ENCODE measurements around the gene ARSG.
"Not testable (repeated sequence)": the region's sequence is repeated elsewhere in the genome, so short reads cannot be mapped to it uniquely, and the experiment has no call there.

The ARSG gene

DNA sequence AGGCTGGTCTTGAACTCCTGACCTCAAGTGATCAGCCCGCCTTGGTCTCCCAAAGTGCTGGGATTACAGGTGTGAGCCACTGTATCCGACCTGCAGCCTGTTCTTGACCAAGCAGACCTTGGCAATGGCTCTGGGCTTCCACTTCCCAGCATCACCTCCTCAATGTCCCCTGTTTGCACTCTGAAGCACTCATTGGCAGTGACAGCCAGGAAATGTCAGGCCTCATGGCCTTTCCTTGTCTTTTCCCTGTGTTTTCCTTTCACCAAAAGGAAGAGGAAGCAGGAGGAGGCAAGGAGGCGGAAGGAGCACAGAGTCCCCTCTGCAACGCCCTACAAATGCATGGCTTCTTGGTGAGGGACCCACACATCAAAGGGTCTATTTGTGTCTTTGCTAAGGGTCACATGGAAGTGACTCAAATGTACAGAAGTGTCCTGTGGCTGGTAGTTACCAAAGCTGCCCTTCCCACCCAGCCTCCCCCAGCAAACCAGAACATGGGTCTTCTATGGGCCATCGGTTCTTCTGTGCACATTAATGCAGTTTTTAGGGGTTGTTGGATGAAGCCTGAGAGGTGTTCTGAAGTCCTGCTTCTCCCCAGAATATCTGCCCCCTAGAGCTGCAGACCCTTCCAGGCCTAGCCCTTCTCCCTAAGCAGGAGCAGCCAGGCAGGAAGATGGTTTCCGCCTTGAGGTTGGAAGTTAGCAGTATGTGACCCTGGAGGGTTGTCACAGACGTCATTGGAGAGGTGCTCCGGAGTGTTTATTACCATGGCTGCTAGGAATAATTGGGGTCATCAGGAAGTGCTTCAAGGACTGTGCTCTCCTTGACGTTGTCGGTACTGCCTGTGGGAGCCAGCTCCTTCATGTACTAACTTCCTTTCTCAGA lies 105.2 kb downstream of the ARSG start:
- no peak for DNase-seq (ENCODE audit: low read depth in 2 of 2)

DNA sequence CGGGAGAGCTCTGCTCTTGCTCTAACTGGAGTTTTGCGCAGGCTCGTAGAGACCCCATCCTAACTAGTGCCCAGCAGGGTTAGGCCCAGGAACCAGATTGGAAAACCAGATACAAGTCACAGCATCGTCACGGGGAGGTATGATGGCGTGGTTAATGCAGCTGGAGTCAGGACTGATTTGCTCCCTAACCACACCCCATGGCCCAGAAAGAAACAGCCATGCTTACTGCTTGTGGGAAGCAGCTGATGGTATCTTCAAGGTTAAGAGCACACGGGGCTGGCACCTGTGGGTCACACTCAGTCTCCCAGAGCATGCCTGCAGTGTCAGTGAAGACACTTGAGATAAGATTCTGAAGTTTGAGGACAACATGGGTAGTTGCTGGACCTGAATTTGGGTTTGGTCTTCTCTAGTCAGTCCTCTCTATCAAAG lies 105.8 kb downstream of the ARSG start:
- no peak for DNase-seq (ENCODE audit: low read depth in 2 of 2)

DNA sequence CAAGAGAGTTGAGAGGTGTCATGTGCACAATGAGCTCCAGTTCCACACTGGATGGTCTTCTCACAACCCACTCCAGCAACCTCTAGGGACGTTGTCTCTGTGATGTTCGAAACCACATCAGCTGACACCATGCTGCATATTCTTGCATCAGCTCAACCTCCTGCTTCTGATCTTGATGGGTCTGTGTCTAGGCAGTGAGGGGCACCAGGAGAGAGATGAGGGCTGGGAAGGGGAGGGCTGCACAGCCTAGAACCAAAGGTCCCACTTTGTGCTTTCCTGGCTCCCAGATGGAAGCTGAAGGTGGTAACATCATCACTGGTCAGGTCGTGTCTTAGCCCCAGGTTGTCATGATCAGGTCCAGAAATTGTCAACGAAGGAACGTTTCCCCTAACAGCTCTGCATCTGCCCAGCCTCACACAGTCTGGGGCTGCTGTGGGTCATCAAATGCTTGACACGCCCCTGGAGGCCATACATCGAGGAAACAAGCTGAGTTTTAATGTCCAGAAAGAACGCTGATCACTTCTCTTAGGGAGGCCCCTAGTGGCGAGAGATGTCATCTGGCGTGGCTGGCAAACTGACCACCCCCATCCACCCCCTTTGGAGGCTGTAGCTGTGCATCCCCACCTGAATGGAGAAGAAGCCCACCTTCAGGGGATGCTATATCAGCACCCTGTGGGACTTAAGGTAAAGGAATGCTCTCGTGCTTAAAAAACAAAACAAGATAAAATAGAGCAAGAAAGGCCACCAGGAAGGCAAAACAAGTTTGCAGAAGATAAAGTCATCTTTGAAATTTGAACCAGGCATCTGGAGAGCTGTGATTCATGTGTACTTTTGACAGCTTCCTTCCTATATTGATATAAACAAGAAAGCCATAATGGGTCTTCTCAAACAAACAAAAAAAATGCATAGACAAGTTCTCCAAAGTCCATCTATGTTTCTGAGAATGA lies 107.7 kb downstream of the ARSG start:
- no peak for DNase-seq (ENCODE audit: low read depth in 2 of 2)

DNA sequence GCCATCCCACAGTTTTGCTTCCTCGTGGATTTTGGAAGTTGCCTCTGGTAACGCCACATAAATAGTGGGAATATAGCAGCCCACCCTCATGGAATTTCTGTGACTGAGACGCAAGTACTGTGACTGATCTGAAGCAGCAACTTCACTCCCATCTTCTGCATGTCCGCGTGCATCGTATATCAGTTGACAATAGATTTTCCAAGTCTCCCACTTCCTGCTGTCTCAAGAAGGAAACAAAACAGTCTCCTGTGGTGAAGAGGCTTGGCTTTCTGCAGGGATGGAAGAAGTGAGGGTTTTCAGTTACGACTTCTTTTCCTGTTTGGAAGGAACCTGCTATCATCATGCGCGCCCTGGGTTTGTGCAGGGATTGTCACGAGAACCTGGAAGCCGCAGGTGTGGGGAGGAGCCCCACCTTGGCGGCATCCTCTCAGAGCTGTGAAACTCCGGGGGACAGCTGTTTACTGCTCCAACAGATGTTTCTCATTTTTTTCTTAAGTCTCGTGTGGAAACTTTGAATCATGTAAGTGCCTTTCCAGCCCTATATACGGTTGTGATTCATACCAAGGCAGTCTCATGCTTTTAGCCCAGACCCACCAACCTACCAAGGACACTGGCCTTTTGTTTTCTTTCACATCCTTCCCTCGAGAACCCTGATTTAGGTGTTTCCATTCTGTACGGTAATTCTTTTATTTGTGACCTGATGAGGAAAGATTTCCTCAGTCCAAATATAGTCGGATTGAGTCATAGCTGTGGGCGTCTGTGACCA lies 108.5 kb downstream of the ARSG start:
- no peak for DNase-seq (ENCODE audit: low read depth in 2 of 2)

DNA sequence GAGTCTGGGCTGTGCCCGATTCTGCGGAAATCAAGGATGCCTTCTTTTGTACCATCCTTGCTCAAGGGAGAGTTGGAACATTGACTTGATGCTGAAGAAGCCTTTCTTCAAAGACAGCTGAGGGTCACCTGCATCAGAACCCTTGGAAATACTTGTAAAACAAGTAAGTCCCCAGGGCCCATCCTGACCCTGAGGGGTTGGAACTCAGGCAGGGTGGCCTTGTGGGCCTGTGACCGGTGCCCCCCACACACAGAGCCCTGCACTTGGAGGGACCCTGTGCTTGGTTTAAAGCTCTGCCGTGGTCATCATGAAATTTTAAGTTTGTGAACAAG lies 109.1 kb downstream of the ARSG start:
- DNase-seq (ENCODE audit: low read depth in 2 of 2): no peak

DNA sequence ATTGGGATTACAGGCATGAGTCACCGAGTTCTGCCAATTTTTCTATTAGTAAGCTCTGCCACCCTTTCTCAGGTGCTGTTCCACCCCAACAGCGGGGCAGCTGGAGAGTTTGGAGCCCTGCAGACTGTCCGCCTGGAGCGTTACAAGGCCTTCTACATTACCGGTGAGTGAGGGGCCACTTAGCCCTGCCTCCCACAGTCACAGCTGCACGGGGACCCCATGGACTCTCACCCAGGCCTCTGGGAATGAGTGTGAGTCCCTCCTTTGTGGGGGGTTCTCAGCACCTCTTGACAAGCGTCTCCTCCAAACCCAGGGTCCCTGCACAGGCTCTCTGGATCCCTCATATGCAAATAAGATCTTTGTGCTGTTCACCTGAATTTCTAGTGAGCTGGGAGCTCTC lies 110.0 kb downstream of the ARSG start:
- DNase-seq (ENCODE audit: low read depth in 2 of 2): no peak

DNA sequence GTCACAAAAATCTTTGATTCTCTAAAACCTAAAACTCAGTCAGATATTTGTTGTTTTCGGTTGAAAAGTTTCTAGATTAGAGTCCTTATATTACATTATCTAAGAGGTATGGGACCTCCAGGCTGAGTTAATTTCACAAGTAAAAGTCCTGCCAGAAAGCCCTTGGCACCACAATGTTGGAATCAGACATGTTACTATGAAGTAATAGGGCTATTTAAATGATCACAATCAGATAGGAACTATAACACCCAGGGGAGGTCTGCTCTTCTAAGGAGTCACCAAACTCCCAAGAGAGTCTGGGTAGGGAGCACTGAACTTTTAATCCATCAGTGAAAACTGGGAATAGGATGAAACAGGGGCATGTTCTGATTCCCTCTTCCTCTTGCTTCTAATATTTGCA lies 111.8 kb downstream of the ARSG start:
- DNase-seq (ENCODE audit: low read depth in 2 of 2): no peak

DNA sequence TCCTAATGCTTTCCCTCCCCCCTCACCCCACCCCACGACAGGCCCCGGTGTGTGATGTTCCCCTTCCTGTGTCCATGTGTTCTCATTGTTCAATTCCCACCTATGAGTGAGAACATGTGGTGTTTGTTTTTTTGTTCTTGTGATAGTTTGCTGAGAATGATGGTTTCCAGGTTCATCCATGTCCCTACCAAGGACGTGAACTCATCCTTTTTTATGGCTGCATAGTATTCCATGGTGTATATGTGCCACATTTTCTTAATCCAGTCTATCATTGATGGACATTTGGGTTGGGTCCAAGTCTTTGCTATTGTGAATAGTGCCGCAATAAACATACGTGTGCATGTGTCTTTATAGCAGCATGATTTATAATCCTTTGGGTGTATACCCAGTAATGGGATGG lies 112.5 kb downstream of the ARSG start:
- DNase-seq (ENCODE audit: low read depth in 2 of 2): not testable (repeated sequence)

DNA sequence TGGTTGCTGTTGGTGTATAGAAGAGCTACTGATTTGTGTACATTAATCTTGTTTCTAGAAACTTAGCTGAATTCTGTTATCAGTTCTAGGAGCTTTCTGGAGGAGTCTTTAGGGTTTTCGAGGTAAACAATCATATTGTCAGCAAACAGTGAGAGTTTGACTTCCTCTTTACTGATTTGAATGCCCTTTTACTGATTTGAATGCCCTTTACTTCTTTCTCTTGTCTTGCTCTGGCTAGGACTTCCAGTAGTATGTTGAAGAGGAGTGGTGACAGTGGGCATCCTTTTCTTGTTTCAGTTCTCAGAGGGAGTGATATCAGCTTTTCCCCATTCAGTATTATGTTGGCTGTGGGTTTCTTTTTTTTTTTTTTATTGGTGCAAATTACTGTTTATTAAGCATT lies 116.4 kb downstream of the ARSG start:
- not testable (repeated sequence) for DNase-seq (ENCODE audit: low read depth in 2 of 2)

DNA sequence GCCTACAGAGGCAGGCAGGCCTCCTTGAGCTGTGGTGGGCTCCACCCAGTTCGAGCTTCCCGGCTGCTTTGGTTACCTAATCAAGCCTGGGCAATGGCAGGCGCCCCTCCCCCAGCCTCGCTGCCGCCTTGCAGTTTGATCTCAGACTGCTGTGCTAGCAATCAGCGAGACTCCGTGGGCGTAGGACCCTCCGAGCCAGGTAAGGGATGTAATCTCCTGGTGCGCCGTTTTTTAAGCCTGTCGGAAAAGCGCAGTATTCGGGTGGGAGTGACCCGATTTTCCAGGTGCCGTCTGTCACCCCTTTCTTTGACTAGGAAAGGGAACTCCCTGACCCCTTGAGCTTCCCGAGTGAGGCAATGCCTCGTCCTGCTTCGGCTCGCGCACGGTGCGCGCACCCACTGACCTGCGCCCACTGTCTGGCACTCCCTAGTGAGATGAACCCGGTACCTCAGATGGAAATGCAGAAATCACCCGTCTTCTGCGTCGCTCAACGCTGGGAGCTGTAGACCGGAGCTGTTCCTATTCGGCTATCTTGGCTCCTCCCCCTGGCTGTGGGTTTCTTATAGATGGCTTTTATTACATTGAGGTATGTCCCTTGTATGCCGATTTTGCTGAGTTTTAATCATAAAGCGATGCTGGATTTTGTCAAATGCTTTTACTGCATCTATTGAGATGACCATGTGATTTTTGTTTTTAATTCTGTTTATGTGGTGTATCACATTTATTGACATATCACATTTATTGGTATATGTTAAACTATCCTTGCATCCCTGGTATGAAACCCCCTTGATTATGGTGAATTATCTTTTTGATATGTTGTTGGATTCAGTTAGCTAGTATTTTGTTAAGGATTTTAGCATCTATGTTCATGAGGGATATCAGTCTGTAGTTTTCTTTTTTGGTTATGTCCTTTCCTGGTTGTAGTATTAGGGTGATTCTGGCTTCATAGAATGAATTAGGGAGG lies 122.6 kb downstream of the ARSG start:
- peak in 1 of 2 donors; percentile 34 for DNase-seq (ENCODE audit: low read depth in 2 of 2)

DNA sequence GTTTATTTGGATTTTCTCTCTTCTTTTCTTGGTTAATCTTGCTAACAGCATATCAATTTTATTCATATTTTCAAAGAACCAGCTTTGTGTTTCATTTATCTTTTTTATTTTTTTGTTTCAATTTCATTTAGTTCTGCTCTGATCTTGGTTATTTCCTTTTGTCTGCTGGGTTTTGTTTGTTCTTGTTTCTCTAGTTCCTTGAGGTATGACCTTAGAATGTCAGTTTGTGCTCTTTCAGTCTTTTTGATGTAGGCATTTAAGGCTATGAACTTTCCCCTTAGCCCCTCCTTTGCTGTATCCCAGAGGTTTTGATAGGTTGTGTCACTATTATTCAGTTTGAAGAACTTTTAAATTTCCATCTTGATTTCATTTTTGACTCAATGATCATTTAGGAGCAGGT lies 123.6 kb downstream of the ARSG start:
- DNase-seq (ENCODE audit: low read depth in 2 of 2): not testable (repeated sequence)

DNA sequence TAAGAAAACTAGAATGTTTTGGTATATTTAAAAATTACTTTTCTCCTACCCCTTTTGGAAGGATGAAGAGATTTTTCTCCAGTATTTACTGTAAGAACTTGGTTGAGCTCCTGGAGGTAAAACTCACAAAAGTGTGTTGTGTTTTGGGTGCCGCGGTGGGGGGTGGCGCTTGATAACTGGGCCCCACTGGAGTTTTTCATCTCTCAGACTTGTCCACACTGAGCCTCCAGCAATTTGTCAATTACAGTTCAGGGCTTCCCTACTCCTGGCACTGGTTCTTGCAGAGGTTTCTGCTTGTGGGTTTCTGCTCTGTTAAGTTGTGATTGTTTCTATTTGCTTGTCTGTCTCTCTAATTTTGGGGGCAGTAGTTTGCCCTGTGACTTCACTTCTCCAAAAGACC lies 126.0 kb downstream of the ARSG start:
- DNase-seq (ENCODE audit: low read depth in 2 of 2): no peak

DNA sequence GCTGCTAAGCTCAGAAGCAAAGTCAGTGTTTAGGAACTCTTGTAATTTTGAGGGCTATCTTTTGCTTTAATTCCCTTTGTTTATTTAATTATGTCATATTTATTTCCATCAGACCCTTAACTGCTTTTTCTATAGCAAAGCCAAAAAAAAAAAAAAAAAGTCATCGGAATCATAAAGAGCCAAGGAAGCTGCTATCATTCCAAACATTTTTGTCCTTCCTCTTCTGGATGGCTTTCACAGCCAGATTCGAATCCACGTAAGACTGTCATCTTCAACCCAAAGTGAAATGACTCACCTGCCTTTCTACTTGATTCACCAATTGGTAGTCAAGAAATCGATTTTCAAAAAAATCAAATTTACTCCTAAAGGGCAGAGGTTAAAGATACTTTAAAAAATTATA lies 127.6 kb downstream of the ARSG start:
- DNase-seq (ENCODE audit: low read depth in 2 of 2): no peak

DNA sequence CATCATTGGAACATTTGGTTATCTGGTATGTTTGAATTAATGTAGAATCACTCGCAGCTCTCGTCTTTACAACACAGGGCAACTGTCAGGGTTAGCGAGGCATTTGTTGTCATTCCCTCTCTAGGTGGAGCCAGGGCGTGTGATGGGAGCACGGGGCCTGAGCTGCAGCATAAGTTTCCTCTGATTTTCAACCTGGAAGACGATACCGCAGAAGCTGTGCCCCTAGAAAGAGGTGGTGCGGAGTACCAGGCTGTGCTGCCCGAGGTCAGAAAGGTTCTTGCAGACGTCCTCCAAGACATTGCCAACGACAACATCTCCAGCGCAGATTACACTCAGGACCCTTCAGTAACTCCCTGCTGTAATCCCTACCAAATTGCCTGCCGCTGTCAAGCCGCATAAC lies 128.8 kb downstream of the ARSG start:
- no peak for DNase-seq (ENCODE audit: low read depth in 2 of 2)

DNA sequence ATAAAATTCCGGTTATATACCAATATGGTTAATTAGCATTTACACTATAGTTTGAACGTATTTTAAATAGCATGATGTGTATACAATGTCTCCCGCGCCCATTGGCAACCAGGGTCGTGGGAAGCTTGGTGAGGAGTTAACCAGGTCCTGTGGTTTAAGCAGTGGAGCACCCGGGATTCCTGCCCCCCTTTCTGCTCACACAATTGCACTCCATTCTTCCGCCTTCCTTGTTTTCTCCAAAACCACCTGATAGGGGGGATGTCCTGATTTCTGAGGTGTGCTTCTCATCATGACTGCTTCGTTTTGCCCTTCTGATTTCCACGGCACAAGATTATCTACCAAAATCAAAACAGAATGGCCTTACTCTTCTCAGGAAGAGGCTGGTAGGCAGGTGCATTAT lies 130.2 kb downstream of the ARSG start:
- DNase-seq (ENCODE audit: low read depth in 2 of 2): no peak

DNA sequence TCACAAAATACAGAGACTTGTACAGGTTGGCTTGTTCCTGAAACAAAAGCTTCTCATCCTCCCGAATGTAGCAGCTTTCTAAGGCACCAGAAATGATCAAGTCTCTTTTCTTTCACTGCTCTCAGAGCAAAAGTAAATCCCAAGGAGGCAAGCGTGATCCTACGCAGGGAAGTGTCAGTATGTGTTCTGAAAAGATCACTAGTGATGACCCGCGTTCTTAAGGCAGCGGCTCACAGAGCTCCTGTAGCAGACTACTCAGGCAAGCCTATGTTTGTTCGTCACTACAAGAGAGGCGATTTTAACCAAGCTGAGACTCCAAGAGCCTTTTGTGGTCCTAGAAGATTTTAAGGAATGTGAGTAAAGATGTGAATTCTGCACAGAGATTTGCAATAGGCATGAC lies 131.5 kb downstream of the ARSG start:
- no peak for DNase-seq (ENCODE audit: low read depth in 2 of 2)

DNA sequence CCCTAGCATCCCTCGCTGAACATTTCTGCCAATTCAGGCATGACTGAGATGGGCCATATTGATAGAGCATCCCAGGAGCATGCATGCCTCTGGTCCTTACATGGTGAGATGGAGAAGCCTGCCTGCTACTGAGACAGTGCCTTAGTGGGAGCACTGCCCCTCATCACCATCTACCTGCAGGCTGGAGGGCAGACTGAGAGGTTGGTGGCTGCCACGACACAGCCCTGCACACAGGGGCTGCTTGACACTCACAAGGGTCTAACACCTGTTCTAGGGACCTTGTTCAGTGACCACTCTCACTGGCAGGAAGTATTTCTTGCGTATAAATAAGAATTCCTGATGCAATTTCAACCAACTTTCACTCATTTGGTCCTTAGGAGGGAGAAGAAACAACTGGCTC lies 132.0 kb downstream of the ARSG start:
- no peak for DNase-seq (ENCODE audit: low read depth in 2 of 2)

DNA sequence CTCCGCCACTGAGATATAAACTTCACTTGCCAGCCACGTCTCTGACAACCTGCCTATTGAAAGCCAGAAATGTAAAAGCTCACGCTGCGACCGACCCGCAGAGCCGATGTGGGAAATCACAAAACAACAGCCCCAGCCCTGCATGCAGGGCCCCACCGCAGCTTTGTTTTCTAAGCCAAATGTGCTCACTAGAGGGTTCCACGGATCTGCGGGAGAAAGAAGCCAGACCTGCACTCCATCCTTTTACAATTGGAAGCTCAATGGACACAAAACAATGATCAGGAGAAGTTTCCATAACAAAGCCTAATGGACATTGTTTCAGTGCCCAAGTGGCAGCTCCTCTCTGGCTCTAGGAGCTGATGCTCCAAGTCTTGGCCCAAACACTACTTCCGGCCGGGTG lies 132.9 kb downstream of the ARSG start:
- no peak for DNase-seq (ENCODE audit: low read depth in 2 of 2)

DNA sequence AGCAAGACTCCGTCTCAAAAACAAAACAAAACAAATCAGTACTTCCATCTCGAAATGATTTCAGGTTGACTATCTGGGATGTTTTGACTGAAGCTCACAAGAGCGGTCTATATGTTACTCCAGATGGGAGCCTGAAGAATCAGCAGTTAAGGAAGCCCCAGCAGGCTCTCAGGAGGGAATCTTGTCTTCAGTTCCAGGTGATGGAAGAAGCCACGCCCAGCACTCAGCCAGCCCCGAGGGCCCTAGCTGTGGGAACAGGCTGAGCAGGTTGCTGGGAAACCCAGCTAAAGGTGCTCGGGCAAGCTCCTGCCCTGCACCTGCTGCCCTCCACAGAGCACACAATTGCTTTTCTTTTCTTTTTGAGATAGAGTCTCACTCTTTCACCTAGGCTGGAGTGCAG lies 133.6 kb downstream of the ARSG start:
- no peak for DNase-seq (ENCODE audit: low read depth in 2 of 2)

DNA sequence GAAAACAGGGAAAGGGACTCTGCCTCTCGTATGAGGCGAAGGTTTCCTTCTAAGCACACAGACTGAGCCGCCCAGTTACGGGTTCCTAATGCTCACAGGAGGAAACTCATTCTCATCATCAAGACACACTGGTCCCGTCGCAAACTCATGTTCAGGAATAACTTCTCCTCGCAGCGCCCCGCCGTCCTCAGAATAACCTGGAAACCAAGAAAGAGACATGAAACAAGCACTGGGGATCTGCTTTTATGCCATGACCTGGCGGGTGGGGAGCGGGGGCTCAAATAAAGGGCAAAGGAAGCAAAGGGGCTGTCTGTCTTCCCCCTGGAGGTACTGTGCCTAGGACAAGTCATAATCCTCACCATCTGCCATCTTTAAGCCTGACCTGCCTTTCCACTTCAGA lies 134.7 kb downstream of the ARSG start:
- no peak for DNase-seq (ENCODE audit: low read depth in 2 of 2)

DNA sequence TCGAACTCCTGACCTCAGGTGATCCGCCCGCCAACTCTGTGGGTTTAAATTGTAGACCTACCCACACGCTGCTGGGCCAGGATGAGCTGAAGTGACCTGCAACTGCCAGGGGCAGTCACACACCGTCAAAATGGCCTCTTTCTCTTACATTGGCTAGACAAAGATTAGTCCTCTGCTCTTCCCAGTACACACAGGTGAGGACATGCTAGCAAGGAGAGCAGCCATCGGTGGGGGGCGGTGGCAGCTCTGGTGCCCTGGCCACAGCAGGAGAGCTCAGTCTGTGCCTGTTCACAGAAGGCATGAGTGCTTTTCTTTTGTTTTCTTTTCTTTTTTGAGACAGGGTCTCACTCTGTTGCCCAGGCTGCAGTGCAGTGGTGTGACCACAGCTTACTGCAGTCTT lies 136.3 kb downstream of the ARSG start:
- no peak for DNase-seq (ENCODE audit: low read depth in 2 of 2)
